HG03280 (cell line): ENCODE data around the gene CDC14A.
A peak's percentile ranks its signal among the peaks of the same experiment; 100 is the strongest.

Experiments used
- ATAC-seq: cut with Tn5 transposase; IDR thresholded peaks from one replicate; pipeline ENCODE4 v1.9.1; 2021; ENCODE audit warnings: mild to moderate bottlenecking, moderate library complexity; ENCODE audit not compliant: unreplicated experiment

The CDC14A gene

GRCh38 chr1:100441146-100441545 lies 88.8 kb downstream of the CDC14A start:
- no peak for ATAC-seq

DNA sequence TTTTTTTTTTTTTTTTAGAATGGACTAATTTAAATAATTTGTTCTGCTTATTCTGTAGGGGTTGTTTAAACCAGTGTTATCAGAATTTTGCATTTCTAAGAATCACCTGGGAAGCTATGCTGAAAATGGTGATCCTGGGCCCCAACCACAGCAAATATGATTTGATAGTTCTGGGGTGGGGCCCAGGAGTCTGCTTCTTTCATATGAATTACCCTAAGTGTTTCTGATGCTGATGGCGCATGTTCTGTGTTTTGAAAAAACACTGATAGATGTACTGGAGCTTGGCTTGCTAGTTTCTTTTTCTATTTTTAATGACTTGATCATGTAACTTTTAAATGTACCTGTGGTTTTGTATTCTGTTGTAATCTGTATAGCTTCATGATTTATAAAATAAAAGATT lies 89.3 kb downstream of the CDC14A start:
- no peak for ATAC-seq

- peak; percentile 47 for ATAC-seq
These were observed 91.7 kb downstream of the CDC14A start for GRCh38 chr1:100443811-100444571.

- ATAC-seq, result no peak
These were observed 93.3 kb downstream of the CDC14A start for GRCh38 chr1:100445565-100445964.

DNA sequence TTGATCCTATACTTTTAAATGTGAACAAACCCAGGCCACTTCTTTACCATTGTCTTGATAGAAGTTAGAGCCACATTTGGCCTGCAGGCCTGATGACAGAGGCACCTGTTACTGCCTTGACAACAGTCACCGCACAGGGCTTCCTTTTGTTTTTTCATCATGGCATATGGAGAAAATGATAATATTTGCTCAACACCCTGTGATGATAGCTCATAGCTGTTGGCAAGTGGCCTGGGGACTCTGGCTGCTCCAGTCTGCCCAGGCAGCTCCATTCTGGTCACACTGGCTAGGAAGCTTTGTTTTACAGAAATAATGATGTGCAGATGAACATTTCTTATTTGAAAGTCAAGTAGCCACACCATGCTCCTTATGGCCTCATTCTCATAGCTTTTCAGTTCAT lies 96.1 kb downstream of the CDC14A start:
- ATAC-seq, result no peak

- ATAC-seq, result peak; percentile 53
These were observed 97.2 kb downstream of the CDC14A start for GRCh38 chr1:100449477-100449876.

- ATAC-seq, result no peak
These were observed 100.3 kb downstream of the CDC14A start for GRCh38 chr1:100452641-100453040.

GRCh38 chr1:100455478-100456072 lies 103.3 kb downstream of the CDC14A start:
- no peak for ATAC-seq

GRCh38 chr1:100456880-100457279 lies 104.6 kb downstream of the CDC14A start:
- ATAC-seq, result no peak

DNA sequence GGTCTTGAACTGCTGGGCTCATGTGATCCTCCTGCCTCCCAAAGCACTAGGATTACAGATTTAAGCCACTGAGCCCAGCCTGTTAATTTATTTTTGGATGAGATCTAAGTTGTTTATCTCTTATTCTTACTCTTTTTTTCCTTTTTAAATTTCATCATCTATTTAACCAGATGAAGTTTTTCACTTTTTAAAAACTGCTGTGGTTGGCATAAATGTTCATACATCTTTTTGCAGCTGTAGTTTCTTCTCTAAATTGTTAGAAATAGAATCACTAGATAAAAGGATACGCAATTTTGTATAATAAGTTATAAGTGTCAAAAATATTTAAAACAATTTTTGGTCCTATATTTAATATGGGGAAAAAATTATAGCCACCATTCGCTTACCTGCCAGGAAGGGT lies 105.4 kb downstream of the CDC14A start:
- no peak for ATAC-seq

DNA sequence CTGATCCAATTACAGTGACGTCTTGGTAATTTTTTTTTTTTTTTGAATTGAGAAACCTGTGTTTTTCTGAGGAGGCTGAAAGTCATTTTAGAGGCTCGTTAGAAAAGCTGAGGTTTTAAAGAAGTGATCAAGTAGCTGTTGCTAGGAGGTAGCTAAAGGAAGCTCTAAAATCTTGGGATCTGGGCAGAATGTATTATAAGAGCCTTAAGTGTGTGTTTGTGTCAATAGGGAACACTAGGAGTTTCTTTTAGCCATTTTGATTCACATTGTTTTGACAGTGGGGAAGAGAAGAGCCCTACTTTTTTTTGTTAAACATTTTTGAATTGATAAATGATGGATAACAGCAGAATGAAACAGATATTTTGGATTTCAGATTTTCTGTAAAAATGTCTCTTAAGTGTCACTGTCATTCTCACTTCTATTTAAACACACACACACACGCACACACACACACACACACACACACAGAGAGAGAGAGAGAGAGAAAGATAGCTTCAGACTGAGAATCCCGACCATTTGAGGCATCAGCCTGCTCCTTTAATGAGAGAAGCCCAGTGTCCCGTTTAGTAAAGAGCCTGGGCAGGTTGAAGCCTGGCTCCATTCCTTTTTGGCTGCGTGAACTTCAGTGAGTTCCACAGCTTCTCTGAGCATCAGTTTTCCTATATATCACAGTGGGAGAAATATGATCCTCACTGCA lies 106.5 kb downstream of the CDC14A start:
- ATAC-seq, result no peak

DNA sequence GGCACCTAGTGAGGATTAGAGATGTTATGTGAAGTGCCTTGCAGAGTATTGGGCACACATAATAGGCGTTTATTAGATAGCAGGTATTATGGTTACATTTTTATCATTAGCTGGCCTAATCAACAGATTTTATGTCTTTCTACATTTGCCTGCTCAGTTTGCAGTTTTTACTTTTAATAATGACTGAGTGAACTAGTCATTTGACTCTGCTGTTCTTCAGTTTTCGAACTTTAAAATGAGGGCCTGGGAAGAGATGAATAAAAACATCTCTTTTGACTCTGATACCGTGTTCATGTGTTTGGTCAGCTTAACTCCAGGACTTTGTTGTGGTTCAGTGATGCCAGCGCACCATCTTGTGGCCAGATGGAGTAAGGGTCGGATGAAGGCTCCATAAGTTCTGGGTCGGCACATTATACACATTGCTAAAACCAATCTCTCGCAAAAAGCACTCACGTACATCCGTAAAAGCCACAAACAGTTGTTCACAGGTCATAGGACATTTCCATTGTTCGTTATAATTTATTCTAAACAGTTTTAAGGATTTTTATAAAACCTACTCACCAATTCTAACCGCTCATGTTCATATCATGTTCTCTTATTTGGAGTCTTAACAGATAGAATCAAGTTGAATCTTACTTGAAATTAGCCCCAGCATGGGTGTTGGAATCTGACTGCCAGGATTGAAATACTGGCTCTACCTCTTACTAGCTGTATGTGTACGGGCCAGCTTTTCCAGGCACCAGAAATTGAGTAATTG lies 107.2 kb downstream of the CDC14A start:
- ATAC-seq, result peak; percentile 87

DNA sequence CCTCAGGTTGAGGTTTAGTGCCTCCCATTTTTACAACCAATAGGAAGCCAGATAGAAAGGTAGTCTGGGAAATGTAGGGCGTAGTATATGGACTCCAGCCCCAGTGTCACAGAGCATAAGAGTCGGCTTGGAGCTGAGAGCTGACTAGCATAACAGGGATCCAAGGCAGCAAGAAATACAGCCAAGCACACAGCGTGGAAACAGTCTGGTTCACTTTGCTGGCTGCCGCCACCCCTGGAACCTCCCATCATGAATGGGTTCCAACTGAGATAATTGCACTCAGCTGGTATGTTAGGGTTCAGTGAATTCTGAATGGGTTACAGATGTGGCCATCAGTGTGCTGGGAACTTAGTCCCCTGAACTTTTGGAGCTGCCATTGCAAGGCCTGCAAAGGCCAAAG lies 108.9 kb downstream of the CDC14A start:
- no peak for ATAC-seq

DNA sequence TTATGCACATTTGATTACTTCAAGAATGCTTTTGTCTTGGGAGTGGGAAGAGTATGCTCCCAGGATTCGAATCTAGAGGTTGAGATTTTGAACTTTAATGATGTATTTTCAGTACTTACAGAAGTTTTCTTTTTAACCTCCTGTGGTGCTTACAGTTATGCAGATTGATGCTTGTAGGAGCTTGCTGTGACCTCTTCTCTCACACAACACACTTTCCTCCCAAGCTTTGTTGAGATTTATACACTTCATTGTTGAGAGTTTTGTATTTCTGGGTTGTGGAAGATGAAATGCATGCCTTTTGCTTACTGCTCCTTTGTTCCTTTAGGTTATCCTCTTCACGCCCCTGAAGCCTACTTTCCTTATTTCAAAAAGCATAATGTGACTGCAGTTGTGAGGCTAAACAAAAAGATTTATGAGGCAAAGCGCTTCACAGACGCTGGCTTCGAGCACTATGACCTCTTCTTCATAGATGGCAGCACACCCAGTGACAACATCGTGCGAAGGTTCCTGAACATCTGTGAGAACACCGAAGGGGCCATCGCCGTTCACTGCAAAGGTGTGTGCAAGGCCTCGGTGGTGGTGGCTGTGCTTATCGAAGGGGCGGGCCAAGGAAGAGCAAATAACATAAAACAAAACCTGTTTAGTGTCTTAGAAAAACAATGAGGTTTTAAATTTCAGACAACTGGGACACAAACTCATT lies 110.2 kb downstream of the CDC14A start:
- no peak for ATAC-seq

DNA sequence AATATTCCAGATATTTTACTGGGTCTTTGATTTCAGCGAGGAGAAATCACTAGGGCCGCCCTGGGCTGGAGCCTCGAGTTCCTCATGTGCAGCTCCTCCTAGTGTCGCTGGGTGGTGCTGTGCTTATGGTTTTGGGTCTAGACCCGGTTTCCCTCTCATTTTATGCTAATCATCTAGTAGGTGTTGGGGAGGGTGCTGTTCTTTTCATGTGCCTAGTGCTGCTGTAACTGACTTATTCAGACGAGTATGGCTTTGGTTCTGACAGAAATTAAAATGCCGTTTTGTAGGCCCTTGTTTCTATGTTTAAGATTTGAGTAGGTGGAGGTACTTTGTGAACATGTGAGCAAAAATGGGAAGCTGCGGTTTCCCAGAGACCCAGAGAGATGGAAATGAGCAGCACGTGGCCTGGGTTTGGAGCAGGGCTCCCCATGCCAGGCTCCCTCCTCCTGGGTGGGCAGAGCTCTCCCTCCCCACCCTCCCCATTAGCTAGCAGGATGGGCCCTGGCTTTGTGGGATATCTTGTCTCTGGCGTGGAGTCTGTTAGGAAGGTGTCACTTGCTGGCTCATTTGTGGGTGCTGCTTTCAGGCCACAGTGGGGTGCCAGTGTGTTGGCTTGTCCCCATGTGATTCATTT lies 111.6 kb downstream of the CDC14A start:
- peak; percentile 81 for ATAC-seq

GRCh38 chr1:100469578-100469977 lies 117.3 kb downstream of the CDC14A start:
- no peak for ATAC-seq

- no peak for ATAC-seq
These were observed 122.5 kb downstream of the CDC14A start for GRCh38 chr1:100474834-100475233.

GRCh38 chr1:100476735-100477290 lies 124.5 kb downstream of the CDC14A start:
- ATAC-seq, result no peak

DNA sequence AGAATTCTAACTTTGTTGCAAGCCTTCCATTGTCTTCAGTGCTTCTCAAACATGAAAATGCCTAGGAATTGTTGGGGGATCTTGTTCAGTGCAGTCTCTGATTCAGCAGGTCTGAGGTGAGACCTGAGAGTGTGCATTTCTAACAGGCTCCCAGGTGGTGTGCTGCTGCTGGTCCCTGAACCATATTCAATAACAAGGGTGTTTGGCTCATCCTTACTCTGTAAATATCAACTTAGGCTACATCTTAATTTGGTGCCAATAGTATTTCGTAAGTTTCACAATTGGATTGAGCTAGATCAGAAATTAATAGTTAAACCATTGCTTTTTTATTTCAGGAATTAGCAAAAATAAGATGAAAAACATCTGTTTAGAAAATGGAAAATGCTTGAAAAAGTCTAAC lies 126.5 kb downstream of the CDC14A start:
- no peak for ATAC-seq
